ENCODE results near the gene SLC7A6.

Gene SLC7A6

GRCh38 chr16:68272507-68273209, 8.3 kb downstream of the SLC7A6 start:
- no peaks in the 10 kb centered on the region for H3K9me3 Mint-ChIP-seq
- H3K27ac Mint-ChIP-seq: peak overlapping the region; percentile 90 to 95
- H3K27me3 Mint-ChIP-seq: no peaks in the 10 kb centered on the region
- DNase-seq: peak; percentile 18 to 22 (median 20)
- H3K36me3 Mint-ChIP-seq (ENCODE audit: insufficient read depth): peaks cover 65% of the 10 kb centered on the region
- ATAC-seq (replicated peaks): peak; percentile 34
- H3K4me1 Mint-ChIP-seq (ENCODE audit: low read depth in 2 of 2): peaks cover 47 to 49% of the 10 kb centered on the region in 2 donors
- peak overlapping the region; percentile 64 to 65 for H3K4me3 Mint-ChIP-seq

GRCh38 chr16:68273459-68273858, 9.1 kb downstream of the SLC7A6 start:
- Mint-ChIP-seq H3K27me3 (no peaks in the 10 kb centered on the region), H3K4me1 (ENCODE audit: low read depth in 2 of 2) (peaks cover 43 to 44% of the 10 kb centered on the region in 2 donors), H3K36me3 (ENCODE audit: insufficient read depth) (peaks cover 65% of the 10 kb centered on the region), H3K27ac (peak overlapping the region; percentile 90 to 95), H3K4me3 (peak overlapping the region; percentile 64 to 65), H3K9me3 (no peaks in the 10 kb centered on the region)
- ATAC-seq (replicated peaks) (no peak), DNase-seq (no peak)

DNA sequence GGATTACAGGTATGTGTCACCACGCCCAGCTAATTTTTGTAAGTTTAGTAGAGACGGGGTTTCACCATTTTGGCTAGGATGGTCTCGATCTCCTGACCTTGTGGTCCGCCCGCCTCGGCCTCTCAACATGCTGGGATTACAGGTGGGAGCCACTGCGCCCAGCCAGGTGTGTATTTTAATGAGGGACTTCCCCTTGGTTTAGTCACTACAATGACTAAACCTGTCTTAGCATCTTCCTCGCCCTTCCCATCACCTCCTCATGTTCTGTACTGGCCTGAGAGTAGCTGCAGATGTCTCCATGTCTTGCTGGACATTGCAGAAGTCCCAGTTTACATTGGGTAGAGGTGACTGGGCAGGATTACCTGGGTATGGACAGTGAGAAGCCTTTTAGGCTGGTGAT, 9.6 kb downstream of the SLC7A6 start:
- peak overlapping the region in 1 of 2 donors; percentile 27 for H3K4me3 Mint-ChIP-seq
- H3K9me3 Mint-ChIP-seq: no peaks in the 10 kb centered on the region
- H3K36me3 Mint-ChIP-seq (ENCODE audit: insufficient read depth): peaks cover 61% of the 10 kb centered on the region
- peak overlapping the region in 1 of 2 donors; percentile 90 for H3K27ac Mint-ChIP-seq
- H3K4me1 Mint-ChIP-seq (ENCODE audit: low read depth in 2 of 2): peaks cover 43% of the 10 kb centered on the region in 2 donors
- H3K27me3 Mint-ChIP-seq: no peaks in the 10 kb centered on the region
- no peak for DNase-seq
- ATAC-seq (replicated peaks): no peak

DNA sequence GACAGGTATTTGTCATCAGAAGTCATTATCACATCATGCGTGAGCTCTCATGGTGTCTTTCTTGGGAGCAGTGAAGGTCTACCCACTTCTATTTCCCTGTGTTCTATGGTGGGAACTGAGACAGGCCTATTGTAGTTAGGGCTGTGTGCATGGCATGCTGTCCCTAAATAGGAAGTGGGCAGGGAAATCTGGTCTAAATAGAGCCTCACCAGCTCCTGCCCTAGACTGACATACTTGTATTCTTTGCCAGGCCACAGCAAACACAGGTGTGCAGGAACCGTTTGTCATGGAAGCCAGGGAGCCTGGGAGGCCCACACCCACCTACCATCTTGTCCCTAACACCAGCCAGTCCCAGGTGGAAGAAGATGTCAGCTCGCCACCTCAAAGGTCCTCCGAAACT, 10.1 kb downstream of the SLC7A6 start:
- DNase-seq (no peak), ATAC-seq (replicated peaks) (no peak)
- Mint-ChIP-seq H3K9me3 (no peaks in the 10 kb centered on the region), H3K4me3 (peak overlapping the region in 1 of 2 donors; percentile 69), H3K4me1 (ENCODE audit: low read depth in 2 of 2) (peaks cover 38% of the 10 kb centered on the region in 2 donors), H3K27me3 (no peaks in the 10 kb centered on the region), H3K27ac (peak overlapping the region in 1 of 2 donors; percentile 90), H3K36me3 (ENCODE audit: insufficient read depth) (peaks cover 61% of the 10 kb centered on the region)

DNA sequence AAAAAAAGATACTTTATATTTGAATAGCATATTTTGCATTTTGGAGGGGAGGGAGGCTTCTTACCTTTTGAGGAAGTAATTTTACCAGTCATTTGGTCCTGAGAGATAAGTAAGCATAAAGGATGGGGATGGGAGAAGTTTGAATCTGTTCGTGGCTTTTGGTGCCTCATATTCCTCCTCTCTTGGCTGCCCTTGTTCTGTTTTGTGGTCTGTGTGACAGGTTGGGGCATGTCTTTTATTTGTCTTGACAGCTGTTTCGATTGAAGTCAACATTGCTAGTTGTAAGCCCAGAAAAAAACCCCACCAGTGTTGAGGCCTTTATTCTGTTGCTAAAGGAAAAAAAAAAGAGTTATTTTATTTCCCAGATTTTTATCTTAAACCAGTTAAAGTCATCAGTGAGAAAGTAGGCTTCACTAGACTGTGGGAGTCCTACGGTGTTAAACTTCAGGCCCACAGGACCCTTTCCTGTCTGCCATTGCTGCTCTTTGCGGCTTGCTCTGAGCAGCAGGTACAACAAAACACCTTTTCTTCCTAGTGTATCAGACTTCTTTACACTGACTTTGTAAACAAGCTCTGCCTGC, 11.4 kb downstream of the SLC7A6 start:
- peak overlapping the region; percentile 62 to 69 for H3K4me3 Mint-ChIP-seq
- no peaks in the 10 kb centered on the region for H3K27me3 Mint-ChIP-seq
- peak; percentile 89 for ATAC-seq (replicated peaks)
- H3K9me3 Mint-ChIP-seq: no peaks in the 10 kb centered on the region
- DNase-seq: peak; percentile 20 to 25 (median 24)
- H3K4me1 Mint-ChIP-seq (ENCODE audit: low read depth in 2 of 2): peaks cover 37 to 40% of the 10 kb centered on the region in 2 donors
- peak overlapping the region; percentile 90 to 93 for H3K27ac Mint-ChIP-seq
- peaks cover 61% of the 10 kb centered on the region for H3K36me3 Mint-ChIP-seq (ENCODE audit: insufficient read depth)

- Mint-ChIP-seq H3K4me3 (peak overlapping the region; percentile 62 to 69), H3K4me1 (ENCODE audit: low read depth in 2 of 2) (peaks cover 37 to 38% of the 10 kb centered on the region in 2 donors)
- ATAC-seq (replicated peaks): no peak
Measured at GRCh38 chr16:68276223-68276622, 11.9 kb downstream of the SLC7A6 start.

GRCh38 chr16:68279726-68280558, 15.6 kb downstream of the SLC7A6 start:
- no peak overlapping the region for H3K4me3 Mint-ChIP-seq
- peaks cover 44 to 48% of the 10 kb centered on the region in 2 donors for H3K4me1 Mint-ChIP-seq (ENCODE audit: low read depth in 2 of 2)
- peak overlapping the region; percentile 52 to 73 for H3K27ac Mint-ChIP-seq
- ATAC-seq (replicated peaks): no peak
- H3K27me3 Mint-ChIP-seq: no peaks in the 10 kb centered on the region
- DNase-seq: no peak
- no peaks in the 10 kb centered on the region for H3K9me3 Mint-ChIP-seq
- peaks cover 60% of the 10 kb centered on the region for H3K36me3 Mint-ChIP-seq (ENCODE audit: insufficient read depth)

More at GRCh38 chr16:68276223-68276622, 11.9 kb downstream of the SLC7A6 start:
- Mint-ChIP-seq H3K27ac (peak overlapping the region; percentile 90 to 93), H3K36me3 (ENCODE audit: insufficient read depth) (peaks cover 62% of the 10 kb centered on the region), H3K27me3 (no peaks in the 10 kb centered on the region), H3K9me3 (no peaks in the 10 kb centered on the region)
- no peak for DNase-seq

DNA sequence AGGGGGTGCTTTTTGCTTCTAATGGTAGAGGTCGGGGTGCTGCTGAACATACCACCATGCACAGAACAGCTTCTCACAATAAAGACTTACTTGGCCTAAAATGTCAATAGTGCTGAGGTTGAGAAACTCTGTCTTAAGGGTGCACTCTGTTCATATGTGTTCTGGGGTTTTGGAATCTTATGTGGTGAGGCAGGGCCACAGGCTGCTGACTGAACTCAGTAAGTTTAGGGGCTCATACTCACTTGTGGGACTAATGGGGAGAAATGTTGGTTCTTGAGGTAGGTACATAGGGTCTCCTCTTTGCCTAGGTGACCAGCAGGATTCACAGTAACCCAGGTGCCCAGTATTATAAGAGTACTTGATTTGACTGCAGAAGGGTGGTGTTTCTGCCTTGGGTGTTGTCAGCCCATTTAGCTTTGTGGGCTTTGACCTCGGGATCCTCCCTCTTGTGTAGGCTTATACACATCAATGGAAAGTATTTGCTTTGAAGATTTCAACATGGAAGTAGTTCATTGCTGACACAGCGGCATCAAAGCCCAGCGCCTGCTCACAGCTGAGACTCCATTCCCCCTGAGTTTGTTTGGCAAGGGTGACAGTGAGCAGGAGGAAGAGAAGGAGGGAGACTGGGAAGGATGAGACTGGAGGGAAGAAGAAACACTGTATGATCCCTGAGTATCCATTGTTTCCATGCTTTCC, 17.2 kb downstream of the SLC7A6 start:
- DNase-seq: no peak
- Mint-ChIP-seq H3K36me3 (ENCODE audit: insufficient read depth) (peaks cover 49% of the 10 kb centered on the region), H3K27ac (peak overlapping the region; percentile 65 to 85), H3K9me3 (no peaks in the 10 kb centered on the region), H3K4me1 (ENCODE audit: low read depth in 2 of 2) (peaks cover 43 to 51% of the 10 kb centered on the region in 2 donors), H3K27me3 (no peaks in the 10 kb centered on the region), H3K4me3 (no peak overlapping the region)
- no peak for ATAC-seq (replicated peaks)

- Mint-ChIP-seq H3K27ac (peak overlapping the region; percentile 65 to 85), H3K9me3 (no peaks in the 10 kb centered on the region), H3K4me3 (no peak overlapping the region), H3K4me1 (ENCODE audit: low read depth in 2 of 2) (peaks cover 46 to 55% of the 10 kb centered on the region in 2 donors), H3K27me3 (no peaks in the 10 kb centered on the region), H3K36me3 (ENCODE audit: insufficient read depth) (peaks cover 48% of the 10 kb centered on the region)
- ATAC-seq (replicated peaks): no peak
- DNase-seq: no peak
Measured at GRCh38 chr16:68282064-68282452, 17.7 kb downstream of the SLC7A6 start.

- no peaks in the 10 kb centered on the region for H3K9me3 Mint-ChIP-seq
- peak overlapping the region; percentile 85 to 88 for H3K27ac Mint-ChIP-seq
- DNase-seq: no peak
- peaks cover 56 to 67% of the 10 kb centered on the region in 2 donors for H3K4me1 Mint-ChIP-seq (ENCODE audit: low read depth in 2 of 2)
- peak overlapping the region; percentile 61 to 77 for H3K4me3 Mint-ChIP-seq
- no peak for ATAC-seq (replicated peaks)
- no peaks in the 10 kb centered on the region for H3K27me3 Mint-ChIP-seq
- H3K36me3 Mint-ChIP-seq (ENCODE audit: insufficient read depth): peaks cover 50% of the 10 kb centered on the region
Measured at GRCh38 chr16:68283346-68283745, 19.0 kb downstream of the SLC7A6 start.

DNA sequence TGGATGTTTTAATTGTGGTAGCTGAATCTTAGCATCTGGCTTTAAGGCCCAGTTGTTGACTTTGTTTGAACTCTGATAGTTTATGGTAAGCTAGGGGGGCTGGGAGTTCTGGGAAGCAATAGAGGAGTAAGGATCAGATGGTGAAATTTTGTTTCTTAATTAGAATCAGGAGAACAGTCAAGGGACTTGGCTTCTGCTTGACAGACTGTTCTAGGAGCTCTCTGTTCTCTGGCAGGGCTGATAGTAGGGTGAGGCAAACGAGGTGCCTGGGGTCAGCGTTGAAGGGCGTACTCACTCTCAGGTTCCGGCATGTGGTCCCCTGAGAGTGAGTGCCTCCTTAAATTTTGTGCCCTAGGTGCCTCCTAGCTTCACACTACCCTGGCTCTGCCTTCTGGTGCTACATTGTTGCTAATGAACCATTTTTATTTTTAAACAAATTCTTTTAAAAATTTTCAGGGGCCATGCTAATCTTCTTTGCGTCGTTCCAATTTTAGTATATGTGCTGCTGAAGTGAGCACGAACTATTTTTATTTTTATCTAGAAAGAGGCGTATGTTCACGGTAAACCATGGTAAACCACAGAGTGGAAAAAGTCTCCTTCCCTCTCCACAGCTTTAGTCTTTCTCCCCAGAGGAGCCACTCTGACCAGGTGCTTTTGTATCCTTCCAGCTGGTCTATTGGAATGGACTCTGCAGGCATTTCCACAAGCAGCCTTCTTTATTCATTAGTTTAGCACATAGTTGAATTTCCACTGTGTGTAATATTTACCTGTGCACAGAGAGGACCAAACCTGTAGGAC, 19.7 kb downstream of the SLC7A6 start:
- Mint-ChIP-seq H3K4me3 (peak overlapping the region; percentile 61 to 77), H3K27me3 (no peaks in the 10 kb centered on the region), H3K4me1 (ENCODE audit: low read depth in 2 of 2) (peaks cover 56 to 67% of the 10 kb centered on the region in 2 donors), H3K9me3 (no peaks in the 10 kb centered on the region), H3K36me3 (ENCODE audit: insufficient read depth) (peaks cover 51% of the 10 kb centered on the region), H3K27ac (peak overlapping the region; percentile 85 to 88)
- DNase-seq (no peak), ATAC-seq (replicated peaks) (peak; percentile 38)

DNA sequence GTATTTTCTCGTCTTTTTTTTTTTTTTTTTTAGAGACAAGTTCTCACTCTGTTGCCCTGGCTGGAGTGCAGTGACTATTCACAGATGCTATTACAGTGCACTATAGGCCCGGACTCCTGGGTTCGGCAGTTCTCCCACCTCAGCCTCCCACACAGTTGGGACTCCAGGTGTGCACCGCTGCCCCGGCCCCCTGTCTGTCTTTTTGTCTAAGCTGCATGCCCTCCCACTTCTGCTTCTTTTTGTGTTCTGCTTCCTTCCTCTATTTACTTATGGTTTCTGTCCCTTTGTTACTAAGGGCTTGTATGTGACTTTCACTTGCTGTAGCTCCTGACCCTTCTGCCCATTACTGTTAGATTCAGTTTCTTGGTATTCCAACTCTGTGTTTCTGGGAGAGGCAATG, 20.5 kb downstream of the SLC7A6 start:
- Mint-ChIP-seq H3K4me3 (peak overlapping the region; percentile 61 to 77), H3K9me3 (no peaks in the 10 kb centered on the region), H3K27ac (peak overlapping the region; percentile 85 to 88), H3K27me3 (no peaks in the 10 kb centered on the region), H3K4me1 (ENCODE audit: low read depth in 2 of 2) (peaks cover 62 to 72% of the 10 kb centered on the region in 2 donors), H3K36me3 (ENCODE audit: insufficient read depth) (peaks cover 45% of the 10 kb centered on the region)
- ATAC-seq (replicated peaks) (peak; percentile 4), DNase-seq (no peak)

All from effector memory CD8-positive, alpha-beta T cell (primary cell).